LNCAP (cell line): Measurements from ENCODE around the gene FAM110A.

Experiments used
- CTCF ChIP-seq: fragments of 450-650 bp; IDR thresholded peaks from 2 replicates; pipeline ENCODE4 v1.5.1; 2017; ENCODE audit warnings: mild to moderate bottlenecking

FAM110A gene

GRCh38 chr20:869606-870005 lies 36.1 kb downstream of the FAM110A start:
- no peak for TF ChIP-seq CTCF

- TF ChIP-seq CTCF, result no peak
These were observed 37.2 kb downstream of the FAM110A start for GRCh38 chr20:870758-871157.

- TF ChIP-seq CTCF, result no peak
These were observed 37.9 kb downstream of the FAM110A start for GRCh38 chr20:871436-871835.

GRCh38 chr20:871948-872347 lies 38.4 kb downstream of the FAM110A start:
- no peak for TF ChIP-seq CTCF

- TF ChIP-seq CTCF, result no peak
These were observed 39.5 kb downstream of the FAM110A start for GRCh38 chr20:872855-873520.

GRCh38 chr20:873875-874607 lies 40.5 kb downstream of the FAM110A start:
- no peak for TF ChIP-seq CTCF

GRCh38 chr20:875115-875514 lies 41.6 kb downstream of the FAM110A start:
- TF ChIP-seq CTCF, result no peak
